Activated CD8-positive, alpha-beta memory T cell treated with anti-CD3 and anti-CD28 coated beads, Interleukin-2, amount 50 U/mL, for 24 hours (primary cell): Measurements from ENCODE around the gene PIP4K2A.
A peak's percentile ranks its signal among the peaks of the same experiment; 100 is the strongest.
"Not testable (repeated sequence)": the region's sequence is repeated elsewhere in the genome, so short reads cannot be mapped to it uniquely, and the experiment has no call there.

Experiments used
- DNase-seq: peaks from one replicate; pipeline ENCODE4 v3.0.0-alpha.2; 2020; ENCODE audit errors: extremely low read depth

PIP4K2A gene

DNA sequence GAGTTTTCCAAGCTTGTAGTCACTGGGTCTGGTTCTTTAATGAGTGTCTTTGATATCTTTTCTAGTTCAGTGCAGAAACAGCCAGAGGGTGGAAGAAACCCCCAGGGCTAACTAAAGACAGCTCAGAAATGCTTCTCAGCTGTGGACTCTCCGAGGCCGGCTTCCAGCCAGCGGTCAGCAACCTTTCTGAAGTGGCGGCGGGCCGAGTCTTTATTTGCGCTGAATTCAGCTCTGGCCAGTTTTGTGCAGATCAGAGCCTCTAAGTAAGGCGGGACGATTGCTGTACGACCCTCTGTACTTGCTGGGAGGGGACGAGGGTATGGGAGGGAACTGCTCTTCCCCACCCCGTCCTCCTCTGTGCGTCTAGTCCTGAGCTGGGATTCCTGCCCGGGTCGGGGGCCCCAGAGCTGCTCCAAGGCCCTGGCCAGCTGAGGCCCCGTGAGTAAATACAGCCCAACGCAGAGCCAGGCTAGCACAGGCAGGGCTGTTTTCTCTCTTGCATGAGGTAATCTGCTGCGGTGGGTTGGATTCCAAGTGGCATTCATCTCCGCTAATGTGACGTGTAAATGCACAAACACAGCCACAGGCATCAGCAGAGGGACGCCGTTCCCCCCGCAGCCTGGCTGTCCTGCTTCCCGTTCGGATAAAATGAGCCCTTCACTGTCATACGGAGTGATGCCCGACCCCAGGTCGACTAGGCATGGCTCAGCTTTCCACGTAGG, 159.8 kb downstream of the PIP4K2A start:
- no peak for DNase-seq

DNA sequence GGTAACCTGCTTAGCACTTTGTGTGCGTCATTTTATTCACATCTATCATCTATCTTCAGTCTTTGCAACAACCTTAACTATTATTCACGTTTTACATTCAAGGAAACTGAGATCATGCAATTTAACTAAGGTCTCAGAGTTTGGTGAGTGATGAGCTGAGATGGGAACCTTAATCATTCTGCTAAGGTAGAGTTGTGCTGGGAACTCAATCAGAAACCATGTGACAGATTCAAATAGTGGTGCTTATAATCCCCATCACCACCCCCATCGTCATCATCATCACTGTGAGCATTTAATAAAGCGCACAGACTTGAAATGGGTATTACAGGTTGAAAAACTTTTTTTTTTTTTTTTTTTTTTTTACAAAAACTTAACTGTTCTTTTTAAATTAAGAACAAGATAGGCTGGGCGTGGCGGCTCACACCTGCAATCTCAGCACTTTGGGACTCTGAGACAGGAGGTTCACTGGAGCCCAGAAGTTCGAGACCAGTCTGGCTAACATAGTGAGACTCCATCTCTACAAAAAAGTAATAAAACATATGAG, 160.9 kb downstream of the PIP4K2A start:
- DNase-seq, result no peak

DNA sequence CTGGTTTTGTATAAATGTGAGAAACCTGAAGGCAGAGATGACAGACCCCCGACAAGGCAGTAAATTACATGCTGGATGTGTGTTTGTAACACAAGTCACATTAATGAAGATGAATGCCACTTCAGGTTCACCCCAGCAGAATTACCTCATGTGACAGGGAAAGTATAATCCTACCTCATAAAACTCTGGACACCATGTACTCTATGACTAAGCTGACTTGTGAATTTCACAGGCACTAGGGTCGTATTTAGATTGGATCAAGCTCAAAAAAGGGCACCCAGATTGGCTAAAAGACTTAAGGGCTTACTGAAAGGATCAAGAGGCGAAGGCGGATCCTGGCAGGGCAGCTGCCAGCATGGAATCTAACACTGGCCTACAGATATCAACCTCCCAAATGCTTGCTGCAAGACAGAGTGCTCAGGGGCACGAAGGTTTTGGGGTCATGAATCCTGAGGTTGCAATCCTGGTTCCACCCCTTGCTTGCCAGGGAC, 161.4 kb downstream of the PIP4K2A start:
- DNase-seq, result no peak

DNA sequence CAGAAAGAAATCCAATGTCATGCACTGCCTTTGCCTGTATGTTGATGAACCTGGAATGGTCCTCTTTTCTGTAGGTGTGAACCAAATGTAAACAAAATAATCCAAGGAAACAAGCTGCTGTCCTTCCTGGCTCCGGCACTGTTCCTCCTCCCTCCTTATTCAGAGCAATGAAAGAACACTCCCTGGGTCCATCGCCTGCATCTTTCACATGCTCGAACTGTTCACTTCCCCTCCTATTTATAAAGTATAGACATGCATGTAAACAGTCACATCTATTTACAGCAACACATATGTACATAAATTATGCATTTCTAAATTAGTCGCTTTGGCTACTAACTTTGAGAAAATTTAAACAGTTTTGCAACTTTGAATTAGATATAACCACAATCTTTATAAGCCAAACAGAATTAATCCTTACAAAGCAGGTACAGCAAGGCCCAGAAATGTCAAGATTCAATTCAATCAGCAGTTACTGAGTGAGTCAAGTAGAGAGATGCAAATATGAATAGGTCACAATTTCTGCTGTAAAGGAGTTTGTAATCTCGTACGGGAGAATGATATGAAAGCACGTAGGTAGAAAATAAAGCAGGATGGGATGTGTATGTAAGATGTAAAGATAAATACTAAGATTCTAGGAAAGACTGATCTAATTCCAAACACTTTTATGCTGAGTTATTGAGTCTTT, 162.6 kb downstream of the PIP4K2A start:
- DNase-seq, result no peak

DNA sequence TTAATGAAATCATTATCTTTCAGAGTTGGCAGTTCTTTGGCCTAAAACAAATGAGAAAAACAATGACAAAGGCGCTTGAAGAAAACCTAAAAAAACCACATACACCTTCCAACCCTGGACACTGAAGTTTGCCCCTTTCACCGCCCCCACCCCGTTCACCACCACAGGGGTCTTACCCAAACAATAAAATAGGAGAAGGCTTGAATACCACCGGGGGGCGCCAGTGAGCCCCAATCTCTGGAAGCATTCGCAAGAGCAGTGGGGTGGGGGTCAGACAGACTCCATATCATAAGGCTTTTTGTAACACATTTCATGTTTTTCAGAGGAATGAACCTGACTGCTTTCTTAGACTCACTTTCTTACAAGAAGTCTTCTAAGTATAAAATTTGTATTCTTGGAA, 163.6 kb downstream of the PIP4K2A start:
- DNase-seq, result peak; percentile 32

DNA sequence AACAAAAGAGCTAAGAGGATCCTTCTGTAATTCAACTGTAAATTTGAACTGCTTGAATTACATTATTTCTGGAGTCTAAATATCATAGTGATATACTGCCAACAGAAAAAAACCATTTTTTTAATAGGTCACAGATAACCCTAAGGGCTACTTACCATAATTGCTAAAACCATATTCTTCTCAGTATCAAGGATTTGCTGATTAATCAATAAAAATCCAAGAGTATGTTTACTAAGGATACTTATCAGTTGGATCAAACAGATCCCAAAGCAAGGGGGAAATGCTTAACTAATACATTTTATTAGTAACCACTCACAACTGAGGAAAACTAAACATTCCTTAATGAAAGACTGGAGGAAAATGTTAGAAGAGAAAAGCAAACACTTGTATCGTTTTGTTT, 166.0 kb downstream of the PIP4K2A start:
- DNase-seq, result no peak

DNA sequence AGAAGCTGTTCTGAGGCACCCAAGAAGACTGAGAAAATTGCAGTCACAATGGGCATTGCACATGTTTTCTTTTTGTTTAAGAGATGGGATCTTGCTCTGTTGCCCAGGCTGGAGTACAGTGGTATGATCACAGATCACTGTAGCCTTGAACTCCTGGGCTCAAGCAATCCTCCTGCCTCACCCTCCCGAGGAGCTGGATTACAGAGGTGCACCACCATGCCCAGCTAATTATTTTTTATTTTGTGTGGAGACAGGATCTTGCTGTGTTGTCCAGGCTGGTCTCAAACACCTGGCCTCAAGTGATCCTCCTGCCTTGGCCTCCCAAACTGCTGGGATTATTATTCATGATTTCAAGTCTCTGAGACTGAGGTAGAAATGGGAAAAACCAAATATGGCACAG, 168.7 kb downstream of the PIP4K2A start:
- DNase-seq, result no peak

DNA sequence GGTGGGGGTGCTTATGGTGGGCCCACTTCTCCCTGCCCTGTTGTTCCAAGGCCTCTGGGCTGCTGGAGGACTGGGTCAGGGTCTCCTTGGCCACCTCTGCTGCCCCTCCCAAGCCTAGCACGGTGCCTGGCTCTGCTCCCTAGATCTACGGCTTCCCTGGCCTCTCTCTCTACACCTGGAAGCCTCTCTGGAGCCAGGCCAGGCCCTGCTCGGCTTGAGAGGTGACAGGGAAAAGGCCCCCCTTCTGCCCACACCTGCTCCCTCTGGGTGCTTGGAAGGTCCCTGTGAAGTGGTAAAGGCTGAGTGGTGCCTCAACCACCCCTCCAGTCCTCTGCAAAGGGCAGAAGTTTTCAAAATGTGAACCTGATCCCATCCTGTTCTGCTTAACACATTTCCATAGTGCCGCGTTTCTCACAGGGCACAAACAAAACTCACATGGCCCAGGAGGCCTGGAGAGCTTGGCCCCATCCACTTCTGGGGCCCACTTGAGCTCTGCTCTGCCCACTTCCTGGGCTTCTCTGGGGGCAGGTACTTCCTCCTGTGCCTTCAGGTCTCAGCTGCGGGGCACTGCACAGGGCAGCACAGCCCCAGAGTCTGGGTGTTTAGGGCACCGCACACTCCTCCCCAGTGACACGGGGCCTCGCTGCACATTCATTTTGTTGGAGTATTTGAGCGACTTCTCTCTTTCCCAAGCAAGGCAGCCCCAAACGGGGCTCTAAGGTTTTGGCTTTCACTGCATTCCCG, 169.9 kb downstream of the PIP4K2A start:
- DNase-seq, result no peak

DNA sequence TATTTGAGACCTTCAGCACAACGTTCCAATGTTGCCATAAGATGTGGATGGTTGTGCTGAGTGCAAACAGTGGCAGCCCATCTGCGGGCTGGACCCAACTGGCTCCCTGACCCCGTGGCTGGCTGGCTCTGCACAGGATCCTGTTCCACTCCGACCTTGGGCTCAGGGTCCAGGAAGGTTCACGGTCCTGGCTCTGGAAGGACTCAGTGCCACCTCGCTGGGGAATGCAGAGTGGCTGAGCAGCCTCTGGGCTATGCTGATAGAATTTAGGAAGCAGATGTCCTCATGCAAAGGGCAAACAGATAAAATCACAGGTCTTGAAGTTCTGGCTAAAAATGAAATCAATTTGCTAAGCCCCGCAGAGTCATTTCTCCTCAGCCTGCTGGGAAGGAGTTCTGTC, 171.6 kb downstream of the PIP4K2A start:
- DNase-seq, result no peak

DNA sequence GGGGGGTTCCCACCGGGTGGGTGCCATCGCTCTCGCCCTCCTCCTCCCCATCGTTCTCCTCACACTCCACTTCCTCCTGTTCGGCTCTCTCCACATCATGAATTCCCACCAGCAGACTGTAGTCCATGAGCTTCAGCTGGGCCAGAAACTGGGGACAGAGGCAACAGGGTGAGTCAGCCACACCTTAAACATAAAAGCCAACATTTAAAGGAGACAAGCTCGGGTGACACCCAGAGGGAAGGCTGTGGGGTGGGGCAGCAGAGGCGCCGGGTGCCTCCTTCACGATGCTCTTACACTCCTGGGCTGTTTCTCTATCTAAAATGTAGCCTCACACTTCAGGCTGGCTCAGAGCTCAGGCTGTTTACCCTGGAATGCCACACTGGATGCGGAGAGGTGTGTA, 172.5 kb downstream of the PIP4K2A start:
- no peak for DNase-seq

DNA sequence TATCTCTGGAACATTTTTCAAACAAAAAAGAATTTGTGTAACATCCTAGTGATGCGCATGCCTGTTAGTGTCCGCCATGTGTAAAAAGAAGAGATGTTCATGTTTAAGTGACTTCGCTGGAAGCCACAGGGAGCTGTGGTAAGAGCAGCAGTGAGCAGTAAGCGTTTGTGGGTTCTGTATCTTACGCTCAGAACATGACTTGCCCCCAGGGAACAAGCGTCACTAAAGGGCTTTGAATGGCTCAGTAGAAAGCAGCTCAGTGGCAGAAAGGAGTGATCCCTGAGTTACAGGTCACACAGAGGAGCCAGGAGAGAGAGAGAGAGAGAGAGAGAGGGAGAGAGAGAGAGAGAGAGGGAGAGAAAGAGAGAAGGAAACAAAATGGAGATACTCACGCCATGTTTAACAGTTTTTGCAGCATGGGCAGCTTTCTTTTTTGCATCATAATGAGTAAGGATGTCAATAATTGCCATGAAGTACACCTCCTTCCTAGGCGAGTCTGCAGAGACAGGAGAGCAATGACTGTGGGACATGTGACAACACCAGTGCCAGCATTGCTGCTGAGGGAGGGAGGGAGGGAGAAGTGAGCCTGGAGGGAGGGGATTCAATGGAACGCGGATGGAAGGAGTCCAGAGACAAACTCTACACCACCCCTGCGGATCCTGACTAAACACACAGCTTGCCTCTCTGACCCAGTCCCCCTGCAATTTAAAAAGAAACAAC, 174.6 kb downstream of the PIP4K2A start:
- no peak for DNase-seq

DNA sequence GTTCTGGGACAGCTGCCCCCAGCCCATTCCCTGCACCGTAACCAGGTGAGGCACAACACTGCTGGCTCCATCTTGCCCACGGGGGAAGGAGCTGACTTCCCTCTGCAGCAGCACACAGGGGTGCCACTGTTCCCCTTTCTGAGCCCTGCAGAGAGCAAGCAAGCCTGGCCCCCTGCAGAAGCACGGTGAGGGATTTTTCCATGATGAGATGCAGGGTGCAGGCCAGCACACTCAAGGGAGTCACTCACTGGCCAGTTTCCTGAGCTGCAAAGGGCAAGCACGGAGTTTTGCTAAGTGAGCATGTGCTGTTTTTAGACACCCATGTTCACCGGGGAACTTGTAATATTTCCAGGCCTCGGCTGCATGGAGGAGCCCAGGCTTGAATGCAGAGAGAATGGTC, 176.6 kb downstream of the PIP4K2A start:
- DNase-seq, result no peak

DNA sequence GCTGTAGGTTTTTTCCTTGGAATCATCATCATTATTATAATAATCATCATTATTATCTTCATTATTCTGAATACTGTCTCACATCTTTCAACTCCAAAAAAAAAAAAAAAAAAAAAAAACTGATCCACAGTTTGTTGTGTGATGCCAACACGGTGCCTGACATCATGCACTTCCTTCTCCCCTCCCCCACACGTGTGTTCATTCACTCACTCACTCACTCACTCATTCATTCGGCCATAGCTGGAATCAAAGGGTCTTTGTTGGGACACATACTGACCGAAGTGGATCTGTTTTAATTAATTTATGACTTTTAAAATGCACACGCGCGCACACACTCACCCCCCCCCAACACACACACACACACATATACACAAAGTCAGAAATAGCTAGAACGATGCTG, 177.8 kb downstream of the PIP4K2A start:
- no peak for DNase-seq

DNA sequence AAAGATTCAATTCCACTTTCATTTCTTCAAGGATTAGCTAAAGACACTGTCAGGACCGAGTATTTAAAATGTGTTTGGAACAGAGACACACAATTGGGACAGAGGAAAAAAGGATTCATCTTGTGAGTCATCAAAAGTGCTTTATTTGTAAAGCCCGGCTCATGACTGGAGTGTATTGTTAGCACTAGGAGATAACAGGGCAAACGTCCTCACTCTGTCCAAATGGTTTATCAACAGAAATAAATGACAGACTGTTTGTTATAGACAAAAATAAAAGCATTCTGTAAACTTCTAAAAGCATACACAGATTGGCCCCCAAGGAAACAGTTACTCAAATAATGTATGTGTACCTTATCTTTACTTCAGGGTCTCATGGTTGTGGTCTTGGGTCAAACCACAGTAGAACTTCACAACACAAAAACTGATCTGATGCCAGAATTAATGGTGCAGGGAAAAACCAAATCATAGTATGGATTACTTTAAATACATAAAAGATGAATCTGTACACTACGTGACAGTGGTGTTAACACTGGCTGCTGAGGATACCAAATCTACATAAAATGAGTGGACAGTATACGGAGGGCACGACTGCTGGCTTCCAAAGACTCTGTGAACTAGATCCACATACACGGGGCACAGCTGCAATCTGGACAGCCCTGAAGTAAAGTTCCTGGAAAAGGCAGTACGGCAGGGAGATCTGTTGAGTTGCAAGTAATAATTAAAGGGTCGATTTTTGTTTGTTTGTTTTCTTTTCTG, 179.4 kb downstream of the PIP4K2A start:
- no peak for DNase-seq

DNA sequence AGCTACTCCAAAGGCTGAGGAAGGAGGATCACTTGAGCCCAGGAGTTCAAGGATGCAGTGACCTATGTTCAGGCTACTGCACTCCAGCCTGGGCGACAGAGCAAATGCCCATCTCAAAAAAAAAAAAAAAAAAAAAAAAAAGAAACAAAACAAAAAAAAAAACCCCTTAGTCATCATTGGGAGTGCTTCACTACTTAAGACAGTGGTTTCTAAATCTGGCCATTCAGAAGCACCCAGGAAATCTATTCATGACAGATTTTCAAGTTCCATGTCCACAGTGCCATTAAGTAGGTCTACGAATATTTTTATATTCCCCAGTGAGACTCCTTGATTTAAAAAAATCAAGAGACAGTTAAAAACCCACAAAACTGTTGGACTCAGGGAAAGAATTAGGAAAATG, 182.9 kb downstream of the PIP4K2A start:
- no peak for DNase-seq

DNA sequence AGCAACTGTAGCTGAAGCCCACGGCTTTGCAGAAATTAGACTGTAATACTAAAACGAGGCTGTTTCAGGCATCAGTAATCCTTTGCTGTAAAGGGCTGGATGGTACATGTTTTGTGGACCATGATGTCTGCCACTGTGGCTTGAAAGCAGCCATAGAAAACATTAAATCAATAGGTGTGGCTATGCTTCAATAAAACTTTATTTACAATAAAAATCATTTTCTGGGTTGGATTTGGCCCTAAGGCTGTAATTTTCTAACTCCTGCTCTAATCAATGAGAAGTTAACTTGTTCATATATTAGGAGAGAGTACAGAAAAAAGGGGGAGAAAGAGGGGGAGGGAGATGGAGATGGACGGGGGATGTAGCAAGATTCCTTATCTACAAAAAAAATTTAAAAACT, 183.4 kb downstream of the PIP4K2A start:
- DNase-seq, result no peak

DNA sequence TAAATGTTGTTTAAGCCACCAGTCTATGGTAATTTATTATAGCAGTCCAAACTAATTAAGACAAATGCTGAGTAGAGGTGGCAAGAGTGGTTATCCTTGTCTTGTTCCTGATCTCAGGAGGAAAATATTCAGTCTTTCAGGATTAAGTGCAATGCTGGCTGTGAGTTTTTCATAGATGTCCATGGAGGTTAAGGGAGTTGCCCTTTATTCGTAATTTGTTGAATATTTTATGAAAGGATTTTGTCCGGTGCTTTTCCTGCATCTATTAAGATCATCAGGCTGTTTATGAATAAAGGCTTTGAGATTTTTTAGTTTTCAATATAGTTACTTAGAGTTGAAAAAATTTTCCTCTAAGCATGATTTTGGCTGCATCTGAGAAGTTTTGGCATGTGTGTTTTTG, 186.9 kb downstream of the PIP4K2A start:
- no peak for DNase-seq

DNA sequence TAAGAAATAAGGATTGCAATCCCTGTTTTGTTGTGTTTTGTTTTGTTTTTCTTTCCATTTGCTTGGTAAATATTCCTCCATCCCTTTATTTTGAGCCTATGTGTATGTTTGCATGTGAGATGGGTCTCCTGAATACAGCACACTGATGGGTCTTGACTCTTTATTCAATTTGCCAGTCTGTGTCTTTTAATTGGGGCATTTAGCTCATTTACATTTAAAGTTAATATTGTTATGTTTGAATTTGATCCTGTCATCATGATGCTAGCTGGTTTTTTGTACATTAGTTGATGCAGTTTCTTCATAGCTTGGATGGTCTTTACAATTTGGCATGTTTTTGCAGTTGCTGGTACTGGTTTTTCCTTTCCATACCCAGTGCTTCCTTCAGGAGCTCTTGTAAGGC, 190.0 kb downstream of the PIP4K2A start:
- not testable (repeated sequence) for DNase-seq

DNA sequence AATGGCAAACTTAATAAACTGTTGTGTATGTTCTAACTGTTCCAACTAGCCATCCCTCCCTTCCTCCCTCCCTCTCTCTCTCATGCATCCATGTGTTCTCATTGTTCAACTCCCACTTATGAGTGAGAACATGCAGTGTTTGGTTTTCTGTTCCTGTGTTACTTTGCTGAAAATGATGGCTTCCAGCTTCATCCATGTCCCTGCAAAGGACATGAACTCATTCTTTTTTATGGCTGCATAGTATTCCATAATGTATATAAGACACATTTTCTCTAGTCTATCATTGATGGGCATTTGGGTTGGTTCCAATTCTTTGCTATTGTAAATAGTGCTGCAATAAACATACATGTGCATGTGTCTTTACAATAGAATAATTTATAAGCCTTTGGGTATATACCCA, 193.7 kb downstream of the PIP4K2A start:
- not testable (repeated sequence) for DNase-seq

DNA sequence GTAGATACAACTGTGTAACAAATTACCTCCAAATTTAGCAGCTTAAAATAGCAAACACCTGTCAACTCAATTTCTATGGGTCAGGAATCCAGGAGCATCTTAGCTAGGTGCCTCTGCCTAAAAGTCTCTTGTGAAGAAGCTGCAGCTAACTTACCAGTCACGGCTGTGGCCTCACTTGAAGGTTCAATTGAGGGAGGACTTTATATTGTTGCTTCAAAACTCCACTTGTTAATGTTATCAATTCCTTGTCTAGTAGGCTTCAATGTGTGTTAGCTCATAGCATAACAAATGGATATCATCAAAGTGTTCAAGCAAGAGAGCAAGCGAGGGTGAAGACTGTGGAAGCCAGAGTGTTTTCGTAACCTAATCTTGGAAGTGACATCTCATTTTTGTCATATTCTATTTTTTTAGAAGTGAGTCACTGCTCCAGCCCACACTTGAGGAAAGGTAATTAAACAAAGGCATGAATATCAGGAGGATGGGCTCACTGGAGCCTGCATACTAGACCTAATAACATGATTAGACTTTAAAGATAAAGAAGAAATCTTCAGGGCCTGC, 196.1 kb downstream of the PIP4K2A start:
- DNase-seq, result no peak

DNA sequence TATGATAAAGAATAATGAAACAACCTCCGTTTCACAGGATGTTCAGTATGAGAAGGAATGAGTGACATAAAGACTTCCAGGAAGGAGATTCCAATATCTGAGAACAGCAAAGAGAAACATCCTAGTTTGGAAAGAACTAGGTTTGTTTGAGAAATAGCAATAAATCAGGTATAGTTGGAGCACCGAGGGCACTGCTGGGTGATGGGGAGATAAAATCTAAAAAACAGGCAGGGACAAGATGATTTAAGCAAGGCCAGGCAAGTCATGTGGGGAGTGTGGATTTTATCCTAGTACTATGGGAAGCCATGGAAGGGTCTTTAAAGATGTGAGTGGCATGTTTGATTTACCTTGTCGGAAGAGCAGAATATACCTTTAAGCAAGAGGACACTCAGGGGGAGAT, 199.4 kb downstream of the PIP4K2A start:
- no peak for DNase-seq
